AG10803 (cell line): Measurements from ENCODE around the gene HOXD9.

Experiments used
- DNase-seq: peaks from one replicate; pipeline ENCODE4 v3.0.0; 2010; ENCODE audit warnings: low read depth
- H3K4me3 ChIP-seq: 2 replicates; pipeline ENCODE4 v1.5.1; 2011; ENCODE audit warnings: mild to moderate bottlenecking, low read length, control low read depth
- TF ChIP-seq, protein P1 (sequence below): conservative IDR thresholded peaks from 2 replicates; pipeline ENCODE4 v1.5.1; 2011; ENCODE audit warnings: mild to moderate bottlenecking, low read length, control low read depth, inconsistent platforms

Gene HOXD9

DNA sequence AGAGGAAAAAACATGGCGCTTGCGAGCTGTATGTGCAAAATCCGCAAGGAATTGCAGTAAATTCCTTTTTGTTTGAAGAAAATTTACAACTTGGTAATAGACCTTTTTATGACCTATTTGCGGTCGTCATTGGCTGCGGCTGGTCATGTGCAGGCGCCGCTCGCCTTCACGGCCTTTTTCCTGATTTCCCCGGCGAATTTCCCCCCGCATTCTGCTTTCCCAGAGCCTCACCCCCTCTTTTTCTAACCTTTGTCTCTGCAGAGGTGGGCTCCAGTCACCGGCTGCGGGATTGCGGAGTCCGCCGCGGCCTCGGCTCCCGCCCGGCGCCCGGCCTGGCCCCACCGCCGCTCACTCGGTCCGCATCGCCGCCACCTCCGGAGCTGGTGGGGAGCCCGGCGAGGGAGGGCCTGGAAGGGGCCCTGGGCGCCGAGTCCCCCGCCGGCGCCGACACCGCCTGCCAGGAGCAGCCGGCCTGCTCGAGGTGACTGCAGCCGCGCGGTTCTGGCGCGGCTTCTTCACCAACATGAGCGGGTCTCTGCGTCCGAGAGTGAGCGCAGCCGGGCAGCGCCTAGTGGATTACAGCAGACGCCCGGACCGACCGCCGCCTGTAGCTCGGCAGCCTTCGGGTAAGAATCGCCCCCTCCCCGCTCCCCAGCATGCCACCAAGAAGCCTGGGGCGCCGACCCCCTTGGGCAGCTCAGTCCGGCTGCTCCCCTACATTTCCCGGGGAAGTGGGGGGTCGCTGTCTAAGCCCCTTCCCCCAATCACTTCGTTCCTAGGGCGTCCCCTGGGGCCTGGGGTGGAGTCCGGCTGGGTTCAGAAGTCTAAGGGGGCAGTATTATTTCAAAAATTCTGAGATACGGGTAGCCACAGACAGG lies 14.1 kb downstream of the HOXD9 start:
- peak; percentile 85 for DNase-seq
- TF ChIP-seq, protein P1, sequence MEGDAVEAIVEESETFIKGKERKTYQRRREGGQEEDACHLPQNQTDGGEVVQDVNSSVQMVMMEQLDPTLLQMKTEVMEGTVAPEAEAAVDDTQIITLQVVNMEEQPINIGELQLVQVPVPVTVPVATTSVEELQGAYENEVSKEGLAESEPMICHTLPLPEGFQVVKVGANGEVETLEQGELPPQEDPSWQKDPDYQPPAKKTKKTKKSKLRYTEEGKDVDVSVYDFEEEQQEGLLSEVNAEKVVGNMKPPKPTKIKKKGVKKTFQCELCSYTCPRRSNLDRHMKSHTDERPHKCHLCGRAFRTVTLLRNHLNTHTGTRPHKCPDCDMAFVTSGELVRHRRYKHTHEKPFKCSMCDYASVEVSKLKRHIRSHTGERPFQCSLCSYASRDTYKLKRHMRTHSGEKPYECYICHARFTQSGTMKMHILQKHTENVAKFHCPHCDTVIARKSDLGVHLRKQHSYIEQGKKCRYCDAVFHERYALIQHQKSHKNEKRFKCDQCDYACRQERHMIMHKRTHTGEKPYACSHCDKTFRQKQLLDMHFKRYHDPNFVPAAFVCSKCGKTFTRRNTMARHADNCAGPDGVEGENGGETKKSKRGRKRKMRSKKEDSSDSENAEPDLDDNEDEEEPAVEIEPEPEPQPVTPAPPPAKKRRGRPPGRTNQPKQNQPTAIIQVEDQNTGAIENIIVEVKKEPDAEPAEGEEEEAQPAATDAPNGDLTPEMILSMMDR: no peak
- H3K4me3 ChIP-seq: peak overlapping the region; percentile 80

DNA sequence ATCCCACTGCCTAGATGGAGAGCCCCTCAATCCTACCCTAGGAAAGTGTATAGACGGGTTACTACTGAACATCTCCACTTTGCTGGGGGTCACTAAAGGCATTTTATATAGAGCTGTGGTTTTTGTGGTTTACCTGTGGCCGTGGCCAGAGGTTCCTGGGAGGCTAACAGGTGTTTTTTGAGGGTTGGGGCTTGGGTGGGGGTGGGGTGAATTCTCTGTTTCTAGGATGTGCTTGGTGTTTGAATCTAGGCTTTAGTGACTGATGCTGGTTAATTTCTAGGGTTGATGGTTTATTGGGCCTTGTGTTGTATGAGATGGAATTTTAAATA lies 14.7 kb downstream of the HOXD9 start:
- peak overlapping the region; percentile 80 for H3K4me3 ChIP-seq
- TF ChIP-seq, protein P1: no peak
- DNase-seq: no peak

DNA sequence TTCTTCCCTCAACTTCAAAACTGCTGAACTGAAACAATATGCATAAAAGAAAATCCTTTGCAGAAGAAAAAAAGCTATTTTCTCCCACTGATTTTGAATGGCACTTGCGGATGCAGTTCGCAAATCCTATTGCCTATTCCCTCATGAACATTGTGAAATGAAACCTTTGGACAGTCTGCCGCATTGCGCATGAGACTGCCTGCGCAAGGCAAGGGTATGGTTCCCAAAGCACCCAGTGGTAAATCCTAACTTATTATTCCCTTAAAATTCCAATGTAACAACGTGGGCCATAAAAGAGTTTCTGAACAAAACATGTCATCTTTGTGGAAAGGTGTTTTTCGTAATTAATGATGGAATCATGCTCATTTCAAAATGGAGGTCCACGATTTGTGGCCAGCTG lies 15.4 kb downstream of the HOXD9 start:
- TF ChIP-seq, protein P1: no peak
- H3K4me3 ChIP-seq: peak overlapping the region; percentile 80
- DNase-seq: peak; percentile 58

DNA sequence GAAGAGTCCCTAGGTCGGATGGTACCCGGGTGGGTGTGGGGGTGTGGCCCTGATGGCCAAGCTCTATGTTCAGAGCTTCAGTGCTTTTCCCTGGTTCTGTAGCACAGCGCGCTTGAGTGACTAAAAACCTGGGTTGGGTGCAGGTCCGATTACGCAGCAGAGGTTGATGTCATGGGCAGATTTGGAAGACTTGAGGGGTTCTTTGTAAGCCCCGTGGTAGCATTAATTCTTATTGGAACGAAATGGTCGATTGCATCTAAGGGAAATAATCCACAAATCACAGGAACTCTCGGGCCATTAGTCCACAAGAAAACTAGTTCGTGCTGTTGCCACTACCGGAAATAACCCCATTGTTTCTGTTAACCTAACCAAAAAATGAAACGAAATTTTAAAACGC lies 16.0 kb downstream of the HOXD9 start:
- TF ChIP-seq, protein P1: no peak
- peak overlapping the region; percentile 80 for H3K4me3 ChIP-seq
- DNase-seq: peak; percentile 36

- peak overlapping the region; percentile 80 for H3K4me3 ChIP-seq
- TF ChIP-seq, protein P1: no peak
- DNase-seq: peak; percentile 63
Observed at GRCh38 chr2:176138923-176139660, 16.6 kb downstream of the HOXD9 start.

GRCh38 chr2:176139661-176140512 lies 17.4 kb downstream of the HOXD9 start:
- peak; percentile 71 for DNase-seq
- TF ChIP-seq, protein P1: no peak
- H3K4me3 ChIP-seq: peak overlapping the region; percentile 80
